RWPE1 (cell line): ENCODE data around the gene PEAR1.

Experiments
- CTCF ChIA-PET: fragments of 350-600 bp; sonication (Branson Sonifier 250); formaldehyde crosslinking; extraction: SDS; loops from one replicate; lab custom pipeline; 2021; lab: Yijun Ruan, JAX
- POLR2A ChIA-PET: fragments of 400-600 bp; formaldehyde crosslinking; extraction: SDS; loops from one replicate; lab custom pipeline; 2020; ENCODE audit warnings: antibody characterized with exemption; ENCODE audit not compliant: low non-redundant PET; lab: Yijun Ruan, JAX
- DNase-seq: peaks from one replicate; pipeline ENCODE4 v3.0.0; 2012; ENCODE audit warnings: low spot score
- H3K27ac ChIP-seq: fragments of 450-650 bp; 2 replicates; pipeline ENCODE4 v1.5.1; 2017
- CTCF ChIP-seq: fragments of 450-650 bp; conservative IDR thresholded peaks from 2 replicates; pipeline ENCODE4 v1.5.1; 2017; ENCODE audit warnings: low read depth, mild to moderate bottlenecking

The PEAR1 gene

GRCh38 chr1:156944268-156944667 lies 50.8 kb downstream of the PEAR1 start:
- H3K27ac ChIP-seq: no peak overlapping the region
- DNase-seq: no peak
- no peak for TF ChIP-seq CTCF
- ChIA-PET CTCF (no interaction called here), POLR2A (no interaction called here)

GRCh38 chr1:156944848-156945247 lies 51.3 kb downstream of the PEAR1 start:
- H3K27ac ChIP-seq: no peak overlapping the region
- no peak for TF ChIP-seq CTCF
- ChIA-PET POLR2A (no interaction called here), CTCF (no interaction called here)
- no peak for DNase-seq

GRCh38 chr1:156945881-156946661 lies 52.6 kb downstream of the PEAR1 start:
- ChIA-PET POLR2A (no interaction called here), CTCF (no interaction called here)
- no peak for DNase-seq
- H3K27ac ChIP-seq: no peak overlapping the region
- no peak for TF ChIP-seq CTCF

GRCh38 chr1:156947127-156947526 lies 53.6 kb downstream of the PEAR1 start:
- no peak overlapping the region for H3K27ac ChIP-seq
- TF ChIP-seq CTCF: no peak
- DNase-seq: no peak
- ChIA-PET CTCF (interaction anchor here (0.7 to 1.0 kb wide), 2 partner anchors 9 to 69 kb away, joined by 4 to 5 read pairs; no protein-coding TSS in a partner anchor), POLR2A (no interaction called here)

GRCh38 chr1:156947818-156948525 lies 54.5 kb downstream of the PEAR1 start:
- no peak for DNase-seq
- no peak overlapping the region for H3K27ac ChIP-seq
- ChIA-PET CTCF (interaction anchor here (0.6 to 1.6 kb wide), 5 partner anchors 8 to 96 kb away, joined by 3 to 10 read pairs (median 4); no protein-coding TSS in a partner anchor), POLR2A (no interaction called here)
- TF ChIP-seq CTCF: no peak

- CTCF ChIA-PET: interaction anchor here (0.6 to 1.6 kb wide), 4 partner anchors 21 to 140 kb away, joined by 3 to 10 read pairs (median 5); no protein-coding TSS in a partner anchor
- TF ChIP-seq CTCF: no peak
- no peak overlapping the region for H3K27ac ChIP-seq
- POLR2A ChIA-PET: no interaction called here
- DNase-seq: no peak
These were observed 55.2 kb downstream of the PEAR1 start for GRCh38 chr1:156948708-156949107.
